Effector memory CD4-positive, alpha-beta T cell (primary cell): ENCODE data around the gene KLHL6.
A peak's percentile ranks its signal among the peaks of the same experiment; 100 is the strongest.

ENCODE experiments used
- DNase-seq, 3 donors: peaks; one replicate each; pipeline ENCODE4 v3.0.0-alpha.2; 2020
- H3K27ac ChIP-seq: 2 replicates; pipeline ENCODE4 v1.7.0; 2013; ENCODE audit warnings: mild to moderate bottlenecking, low read length, moderate library complexity; ENCODE audit not compliant: insufficient read depth, poor library complexity, severe bottlenecking
- H3K27me3 ChIP-seq: replicated peaks from 2 replicates; pipeline ENCODE4 v1.7.0; 2013; ENCODE audit warnings: mild to moderate bottlenecking, low read length; ENCODE audit not compliant: insufficient read depth, control insufficient read depth, poor library complexity, severe bottlenecking
- H3K36me3 ChIP-seq: 2 replicates; pipeline ENCODE4 v1.7.0; 2013; ENCODE audit warnings: mild to moderate bottlenecking, low read length, moderate library complexity; ENCODE audit not compliant: control insufficient read depth, insufficient read depth
- H3K4me1 ChIP-seq: 2 replicates; pipeline ENCODE4 v1.7.0; 2013; ENCODE audit warnings: low read length, mild to moderate bottlenecking; ENCODE audit not compliant: control insufficient read depth, insufficient read depth, poor library complexity, severe bottlenecking
- H3K4me3 ChIP-seq: 2 replicates; pipeline ENCODE4 v1.7.0; 2013; ENCODE audit warnings: low read length, low read depth, mild to moderate bottlenecking; ENCODE audit not compliant: insufficient read depth, poor library complexity, severe bottlenecking
- H3K9me3 ChIP-seq: 2 replicates; pipeline ENCODE4 v1.7.0; 2013; ENCODE audit warnings: mild to moderate bottlenecking, low read length, moderate library complexity; ENCODE audit not compliant: control insufficient read depth

KLHL6 gene

GRCh38 chr3:183460081-183461055, 95.1 kb downstream of the KLHL6 start:
- H3K4me3 ChIP-seq: no peak overlapping the region
- H3K9me3 ChIP-seq: no peaks in the 10 kb centered on the region
- no peak overlapping the region for H3K27ac ChIP-seq
- no peaks in the 10 kb centered on the region for H3K4me1 ChIP-seq
- no peak for DNase-seq
- H3K27me3 ChIP-seq: no peaks in the 10 kb centered on the region
- H3K36me3 ChIP-seq: no peaks in the 10 kb centered on the region

- H3K9me3 ChIP-seq: no peaks in the 10 kb centered on the region
- no peaks in the 10 kb centered on the region for H3K4me1 ChIP-seq
- H3K27me3 ChIP-seq: no peaks in the 10 kb centered on the region
- no peak for DNase-seq
- no peak overlapping the region for H3K27ac ChIP-seq
- no peaks in the 10 kb centered on the region for H3K36me3 ChIP-seq
- no peak overlapping the region for H3K4me3 ChIP-seq
These were observed 100.4 kb downstream of the KLHL6 start for GRCh38 chr3:183455089-183455488.

GRCh38 chr3:183454064-183454463, 101.4 kb downstream of the KLHL6 start:
- H3K27me3 ChIP-seq: no peaks in the 10 kb centered on the region
- no peak overlapping the region for H3K4me3 ChIP-seq
- no peaks in the 10 kb centered on the region for H3K9me3 ChIP-seq
- no peaks in the 10 kb centered on the region for H3K36me3 ChIP-seq
- no peak overlapping the region for H3K27ac ChIP-seq
- H3K4me1 ChIP-seq: no peaks in the 10 kb centered on the region
- no peak for DNase-seq

GRCh38 chr3:183449791-183450190, 105.7 kb downstream of the KLHL6 start:
- Histone ChIP-seq H3K27ac (no peak overlapping the region), H3K4me3 (no peak overlapping the region), H3K9me3 (no peaks in the 10 kb centered on the region), H3K27me3 (no peaks in the 10 kb centered on the region), H3K4me1 (no peaks in the 10 kb centered on the region), H3K36me3 (no peaks in the 10 kb centered on the region)
- no peak for DNase-seq

- no peak for DNase-seq
- no peak overlapping the region for H3K4me3 ChIP-seq
- H3K27ac ChIP-seq: no peak overlapping the region
- no peaks in the 10 kb centered on the region for H3K9me3 ChIP-seq
- no peaks in the 10 kb centered on the region for H3K27me3 ChIP-seq
- no peaks in the 10 kb centered on the region for H3K36me3 ChIP-seq
- H3K4me1 ChIP-seq: no peaks in the 10 kb centered on the region
These were observed 106.1 kb downstream of the KLHL6 start for GRCh38 chr3:183449391-183449790.

- no peaks in the 10 kb centered on the region for H3K36me3 ChIP-seq
- no peaks in the 10 kb centered on the region for H3K27me3 ChIP-seq
- H3K27ac ChIP-seq: no peak overlapping the region
- peaks cover under 1% of the 10 kb centered on the region for H3K9me3 ChIP-seq
- H3K4me3 ChIP-seq: peak overlapping the region; percentile 76
- DNase-seq: no peak
- H3K4me1 ChIP-seq: no peaks in the 10 kb centered on the region
These were observed 107.0 kb downstream of the KLHL6 start for GRCh38 chr3:183448369-183449128.

GRCh38 chr3:183447206-183448001, 108.1 kb downstream of the KLHL6 start:
- no peaks in the 10 kb centered on the region for H3K27me3 ChIP-seq
- peak overlapping the region; percentile 15 for H3K27ac ChIP-seq
- peak; percentile 36 to 45 (median 40) for DNase-seq
- no peaks in the 10 kb centered on the region for H3K36me3 ChIP-seq
- peak overlapping the region; percentile 76 for H3K4me3 ChIP-seq
- no peaks in the 10 kb centered on the region for H3K4me1 ChIP-seq
- H3K9me3 ChIP-seq: peaks cover 5% of the 10 kb centered on the region

GRCh38 chr3:183446838-183447205, 108.7 kb downstream of the KLHL6 start:
- H3K36me3 ChIP-seq: no peaks in the 10 kb centered on the region
- peak overlapping the region; percentile 15 for H3K27ac ChIP-seq
- DNase-seq: no peak

GRCh38 chr3:183444748-183445147, 110.8 kb downstream of the KLHL6 start:
- Histone ChIP-seq H3K4me3 (no peak overlapping the region), H3K9me3 (peaks cover 5% of the 10 kb centered on the region), H3K27ac (no peak overlapping the region), H3K36me3 (no peaks in the 10 kb centered on the region), H3K4me1 (no peaks in the 10 kb centered on the region), H3K27me3 (no peaks in the 10 kb centered on the region)
- no peak for DNase-seq

More at GRCh38 chr3:183446838-183447205, 108.7 kb downstream of the KLHL6 start:
- H3K4me1 ChIP-seq: no peaks in the 10 kb centered on the region
- H3K27me3 ChIP-seq: no peaks in the 10 kb centered on the region
- H3K4me3 ChIP-seq: peak overlapping the region; percentile 76
- peaks cover 5% of the 10 kb centered on the region for H3K9me3 ChIP-seq
